B cell (primary cell): ENCODE measurements around the gene PABPC5.

Experiments
- CTCF ChIP-seq: fragments of 200-600 bp; IDR thresholded peaks from one replicate; pipeline ENCODE4 v1.8.0; 2022; ENCODE audit warnings: antibody characterized with exemption, mild to moderate bottlenecking
- EZH2 ChIP-seq: IDR thresholded peaks from 2 replicates; pipeline ENCODE4 v1.6.1; 2012; ENCODE audit warnings: borderline replicate concordance, low read depth, mild to moderate bottlenecking, moderate library complexity, low read length; ENCODE audit not compliant: insufficient read depth, poor library complexity, severe bottlenecking

- TF ChIP-seq CTCF = no peak
- no peak for TF ChIP-seq EZH2
Observed at GRCh38 chrX:91414713-91415112, 19.9 kb upstream of the PABPC5 start.
